Measurements from ENCODE around the gene TOMM34. TPM values are rescaled to one million over a fixed set of nuclear protein-coding genes. Genes with fewer than 3 reads are reported as not detected.

TOMM34 gene
- total and polyA plus RNA-seq, 2 of the 13 experiments (the other 11 are each of a cell fraction or from before 2014, with no cell fraction given) = 36.2 to 52.0 TPM

DNA sequence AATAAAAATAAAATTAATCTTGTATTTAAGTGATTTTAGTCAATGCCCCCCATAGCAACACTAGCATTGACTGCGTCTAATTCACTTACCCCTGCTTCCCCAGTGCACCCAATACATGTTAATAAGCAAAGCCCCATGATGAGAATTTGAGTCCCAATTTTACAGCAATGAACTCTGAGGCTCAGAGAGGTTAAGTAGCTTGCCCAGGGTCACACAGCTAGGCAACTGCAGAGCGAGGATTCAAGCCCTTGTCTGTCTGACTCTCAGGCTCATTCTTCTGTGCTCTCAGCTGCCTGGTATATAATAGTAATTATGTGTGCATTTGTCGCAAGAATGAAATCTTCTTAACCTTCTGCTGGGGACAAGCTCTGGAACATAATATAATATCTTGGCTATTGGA is 41.9 kb downstream of the TOMM34 start:
- TF ChIP-seq MAFK (conservative IDR thresholded peaks at IDR 0.05 in 1 of 2, IDR thresholded peaks at IDR 0.05 in 1 of 2; ENCODE audit: low read length in 2 of 2) (no peak), ZNF768 (CRISPR knock-in tag; IDR thresholded peaks at IDR 0.05) (peak; percentile 85; the same call in 1 of the 2 replicates), HOXA5 (CRISPR knock-in tag; IDR thresholded peaks at IDR 0.05) (no peak), TBX3 (IDR thresholded peaks at IDR 0.05; ENCODE audit: borderline replicate concordance) (no peak), CBFB (CRISPR knock-in tag; IDR thresholded peaks at IDR 0.05) (no peak), FOXA1 (IDR thresholded peaks at IDR 0.05) (no peak), FOXA1 (CRISPR knock-in tag; IDR thresholded peaks at IDR 0.05) (no peak), STAT6 (CRISPR knock-in tag; IDR thresholded peaks at IDR 0.05; ENCODE audit: borderline replicate concordance) (no peak), ZNF883 (CRISPR knock-in tag; IDR thresholded peaks at IDR 0.05; ENCODE audit: not compliant biosample characterization) (no peak), ATF7-NPFF (CRISPR knock-in tag; IDR thresholded peaks at IDR 0.05; ENCODE audit: low read depth) (no peak), ARID5B (CRISPR knock-in tag; IDR thresholded peaks at IDR 0.05) (no peak), ARNT (IDR thresholded peaks at IDR 0.05) (no peak), ZMYM3 (CRISPR knock-in tag; IDR thresholded peaks at IDR 0.05) (peak; percentile 56; the same call in 1 of the 2 replicates), EEA1 (CRISPR knock-in tag; IDR thresholded peaks at IDR 0.05; ENCODE audit: borderline replicate concordance) (no peak), MATR3 (CRISPR knock-in tag; IDR thresholded peaks at IDR 0.05) (no peak)
- Histone ChIP-seq H3K9ac (ENCODE audit: insufficient read depth, low read depth, low read length) (no peak overlapping the region), H4K20me1 (ENCODE audit: insufficient read depth, low read length) (no peaks in the 10 kb centered on the region), H3K9me3 (ENCODE audit: low read length) (no peaks in the 10 kb centered on the region), H3K27ac (ENCODE audit: extremely low read length, insufficient read depth, low read length) (no peak overlapping the region), H3K4me3 (replicated peaks in 1 of 3; ENCODE audit: insufficient read depth in 1 of 3, low read depth in 2 of 3, low read length in 3 of 3) (no peak overlapping the region), H2AFZ (ENCODE audit: low read length) (no peak overlapping the region), H3K79me2 (ENCODE audit: insufficient read depth, low read length) (no peaks in the 10 kb centered on the region), H3K4me2 (ENCODE audit: low read depth, low read length) (no peak overlapping the region), H3K36me3 (replicated peaks in 1 of 2; ENCODE audit: control insufficient read depth in 1 of 2, insufficient read depth in 2 of 2, low read length in 2 of 2) (peaks cover 26 to 74% of the 10 kb centered on the region in 2 experiments), H3K27me3 (ENCODE audit: control insufficient read depth in 1 of 2, insufficient read depth in 2 of 2, low read length in 2 of 2) (no peaks in the 10 kb centered on the region), H3K4me1 (ENCODE audit: insufficient read depth, low read length) (no peaks in the 10 kb centered on the region)
- DNase-seq (ENCODE audit: low spot score) = no peak
- ATAC-seq = no peak
- intact Hi-C loops (cut with micrococcal nuclease; ENCODE audit: unreplicated experiment) = no loop called here
- WGBS (ENCODE audit: low lambda C conversion rate) = 95% methylated on average over 3 of the region's 3 CpGs
- in situ Hi-C loops (cut with HindIII; ENCODE audit: extremely low pct_ligation_motif_present, low pct_unique_long_range_greater_than_20kb) = no loop called here
- POLR2A ChIA-PET = interaction anchor here (0.9 kb wide), 1 partner anchor 9 kb away, joined by 3 read pairs; the partner anchor contains the start of gene PABPC1L
- no peak for FAIRE-seq
- CTCF ChIA-PET (ENCODE audit: low intra/inter-chr PET ratio, low total read pairs) = no interaction called here
- no TSS peak for BruUV-seq (replicated peaks)
